Stimulated activated CD4-positive, alpha-beta T cell treated with anti-CD3 and anti-CD28 coated beads, Interleukin-4, amount 100 ng/mL, for 4 hours (primary cell): Measurements from ENCODE around the gene RELL1.

Source experiments
- DNase-seq, 2 experiments: peaks; one replicate each; pipeline ENCODE4 v3.0.0-alpha.2; 2020

Gene RELL1

DNA sequence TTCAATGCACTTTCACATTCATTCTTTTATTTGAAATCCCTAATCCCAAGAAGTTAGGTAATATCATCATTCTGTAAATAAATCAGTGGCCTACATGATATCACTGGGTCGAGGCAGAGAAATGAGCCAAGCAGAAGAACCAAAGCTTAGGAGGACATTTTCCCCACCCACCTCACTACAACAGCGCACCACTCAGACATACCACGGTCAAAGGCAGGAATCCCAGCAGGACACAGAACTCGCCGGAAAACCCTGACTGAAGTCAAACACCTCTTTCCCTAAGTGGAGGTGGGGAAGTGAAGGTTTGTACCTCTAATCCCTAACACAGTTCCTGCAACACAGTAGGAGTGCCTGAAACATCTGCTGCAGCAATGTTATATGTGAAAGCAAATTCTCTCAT, 21.5 kb downstream of the RELL1 start:
- no peak for DNase-seq

DNA sequence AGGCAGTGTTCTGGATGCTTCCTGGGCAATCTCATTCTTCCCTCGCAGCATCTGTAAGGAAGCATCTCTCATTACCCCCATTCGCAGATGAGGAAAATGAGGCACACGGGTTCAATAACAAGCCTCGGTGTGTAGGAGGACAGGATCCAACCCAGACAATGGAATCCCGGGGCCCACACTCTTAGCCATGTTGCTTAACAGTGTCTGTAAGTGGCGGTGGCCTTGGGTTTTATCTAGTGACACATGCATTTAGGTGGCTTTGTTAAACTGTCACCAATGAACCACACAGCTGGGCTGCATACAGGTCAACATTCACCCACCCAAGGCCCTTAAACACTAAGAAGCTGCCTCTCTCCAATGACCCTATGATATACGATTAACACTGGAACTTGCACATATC, 22.6 kb downstream of the RELL1 start:
- DNase-seq = no peak

DNA sequence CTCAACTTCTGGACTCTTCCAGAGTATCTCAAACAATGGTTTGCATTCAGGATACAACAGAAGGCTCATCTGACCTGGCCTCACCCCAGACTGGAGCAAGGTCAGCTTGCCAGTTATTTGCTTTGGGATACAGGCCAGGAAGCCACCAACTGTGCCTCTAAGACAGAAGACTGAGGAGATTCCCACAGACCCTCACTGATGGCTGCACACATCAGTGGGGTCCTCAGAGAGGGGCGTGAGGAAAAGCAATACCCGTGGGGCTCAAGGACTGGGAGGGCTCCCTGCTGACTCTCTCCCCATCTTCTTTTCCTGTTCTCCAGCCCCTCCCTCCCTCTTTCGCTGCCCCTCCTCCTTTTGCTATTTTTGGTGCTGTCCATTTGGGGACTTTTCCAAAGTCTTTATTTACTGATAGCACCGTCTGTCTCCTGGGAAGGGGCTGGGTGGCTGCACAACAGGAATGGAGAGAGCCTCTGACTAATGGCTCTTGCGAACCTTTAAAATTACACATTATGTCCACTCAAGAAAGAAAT, 23.2 kb downstream of the RELL1 start:
- DNase-seq = no peak

DNA sequence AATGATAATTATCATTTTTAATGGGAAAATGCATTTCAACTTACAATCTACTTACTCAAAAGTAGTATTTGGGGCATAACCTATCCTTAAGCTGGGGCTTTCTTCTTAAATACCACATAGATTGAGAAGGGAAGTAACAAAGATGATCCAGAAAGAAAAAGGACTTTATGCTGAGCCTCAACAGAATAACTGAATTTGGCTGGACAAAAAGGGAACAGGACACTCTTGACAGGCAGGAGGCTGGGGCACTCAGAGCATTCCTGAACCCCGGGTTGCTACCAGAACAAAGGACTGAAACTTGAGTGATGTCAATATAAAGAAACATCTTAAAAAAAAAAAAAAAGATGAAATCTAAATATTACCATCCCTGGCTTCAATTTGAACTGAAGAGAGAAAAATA, 23.9 kb downstream of the RELL1 start:
- no peak for DNase-seq

DNA sequence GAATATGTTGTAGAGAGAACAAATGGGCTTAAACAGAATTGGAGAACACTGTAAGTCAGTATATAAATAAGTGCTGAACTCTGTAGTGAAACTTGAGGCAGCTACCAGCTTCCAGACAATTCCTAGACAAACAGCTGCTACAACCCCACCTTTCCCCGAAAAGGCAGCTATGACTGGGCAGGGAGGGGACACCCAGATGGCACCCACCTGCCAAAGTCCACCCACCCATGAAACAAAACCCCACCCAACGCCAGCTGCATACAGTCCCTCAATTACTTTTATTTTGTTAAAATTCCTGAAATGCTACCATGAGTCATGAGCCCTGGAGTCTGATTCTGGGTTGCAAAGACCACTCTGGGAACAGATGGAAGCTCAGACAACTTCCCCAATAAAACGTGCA, 24.4 kb downstream of the RELL1 start:
- no peak for DNase-seq

DNA sequence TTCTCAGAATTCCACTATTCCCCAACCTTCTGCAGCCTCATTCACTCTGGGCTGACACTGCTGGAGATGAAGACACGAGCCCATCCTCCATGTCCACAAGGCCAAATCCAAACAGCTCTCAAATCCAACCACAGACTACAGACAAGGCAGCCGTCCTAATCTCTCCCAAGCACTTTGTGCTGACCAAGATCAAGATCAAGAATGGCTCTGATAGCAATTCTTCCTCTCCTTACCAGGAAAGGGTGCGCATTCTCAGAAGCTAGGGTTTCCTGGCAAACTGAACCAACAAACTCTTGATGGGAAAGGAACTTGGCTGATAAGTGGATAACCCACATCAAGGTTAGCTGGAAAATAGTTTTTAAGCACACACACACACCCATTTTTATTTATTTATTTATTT, 26.5 kb downstream of the RELL1 start:
- no peak for DNase-seq

DNA sequence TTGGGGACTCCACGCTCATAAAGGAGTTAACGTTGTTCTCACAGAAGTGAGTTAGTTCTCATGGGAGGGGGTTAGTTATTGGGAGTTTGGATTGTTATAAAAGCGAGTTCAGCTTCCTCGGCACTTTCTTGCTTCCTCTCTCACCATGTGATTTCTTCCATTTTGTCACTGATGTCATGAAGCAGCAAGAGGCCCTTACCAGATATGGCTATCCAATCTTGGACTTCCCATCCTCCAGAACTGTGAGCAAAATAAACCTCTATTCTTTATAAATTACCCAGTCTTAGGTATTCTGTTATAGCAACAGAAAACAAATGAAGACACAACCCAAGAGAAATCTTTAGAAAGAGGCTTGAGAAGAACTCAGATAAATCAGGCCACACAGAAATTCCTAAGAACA, 29.5 kb downstream of the RELL1 start:
- no peak for DNase-seq

DNA sequence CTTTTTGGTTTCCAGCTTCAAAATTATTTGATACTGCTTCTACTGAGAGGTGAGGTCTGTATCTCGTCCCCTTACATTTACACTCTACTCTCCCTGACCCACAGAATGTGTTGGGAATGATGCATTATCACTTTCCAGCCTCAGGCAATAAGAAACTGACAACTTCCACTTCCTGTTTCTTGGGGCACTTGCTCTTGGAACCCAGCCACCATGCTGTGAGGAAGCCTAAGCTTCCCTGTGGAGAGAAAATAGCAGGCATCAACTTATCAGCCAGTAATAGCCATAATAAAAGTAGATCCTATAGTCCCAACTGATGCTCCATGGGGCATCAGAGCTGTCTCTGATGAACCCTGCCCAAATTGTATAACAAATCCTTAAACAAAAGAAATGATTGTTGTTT, 32.6 kb downstream of the RELL1 start:
- DNase-seq = no peak

DNA sequence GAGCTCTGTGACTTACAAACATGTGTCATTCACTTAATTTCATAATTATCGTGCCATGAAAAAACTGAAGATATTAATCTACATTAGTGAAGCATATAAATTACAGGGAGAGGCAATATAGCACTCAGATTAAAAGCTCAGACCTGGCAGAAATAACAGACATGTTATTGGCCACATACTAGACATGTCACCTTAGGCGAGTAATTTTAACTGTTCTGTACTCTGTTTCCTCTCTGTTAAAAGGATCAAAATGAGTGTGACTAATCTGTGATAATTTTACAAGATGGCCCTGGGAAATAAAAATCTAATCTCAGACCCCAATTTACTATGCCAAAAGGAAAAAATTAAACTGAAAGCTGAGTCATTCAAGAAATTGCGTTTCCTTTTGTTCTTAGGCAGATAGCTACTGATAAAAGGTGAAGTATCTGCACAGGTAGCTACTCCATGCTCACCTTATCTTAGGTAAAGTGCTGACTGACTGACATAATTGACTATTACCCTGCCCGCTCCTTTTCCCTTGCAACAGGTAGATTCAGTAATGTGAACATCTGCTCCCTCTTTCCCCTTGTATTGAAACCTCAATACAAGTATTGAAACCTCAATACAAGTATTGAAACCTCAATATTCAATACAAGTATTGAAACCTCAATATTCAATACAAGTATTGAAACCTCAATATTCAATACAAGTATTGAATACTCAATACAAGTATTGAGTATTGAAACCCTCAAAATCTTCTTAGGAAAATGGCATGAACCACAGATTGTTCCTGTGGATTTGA, 33.2 kb downstream of the RELL1 start:
- no peak for DNase-seq

DNA sequence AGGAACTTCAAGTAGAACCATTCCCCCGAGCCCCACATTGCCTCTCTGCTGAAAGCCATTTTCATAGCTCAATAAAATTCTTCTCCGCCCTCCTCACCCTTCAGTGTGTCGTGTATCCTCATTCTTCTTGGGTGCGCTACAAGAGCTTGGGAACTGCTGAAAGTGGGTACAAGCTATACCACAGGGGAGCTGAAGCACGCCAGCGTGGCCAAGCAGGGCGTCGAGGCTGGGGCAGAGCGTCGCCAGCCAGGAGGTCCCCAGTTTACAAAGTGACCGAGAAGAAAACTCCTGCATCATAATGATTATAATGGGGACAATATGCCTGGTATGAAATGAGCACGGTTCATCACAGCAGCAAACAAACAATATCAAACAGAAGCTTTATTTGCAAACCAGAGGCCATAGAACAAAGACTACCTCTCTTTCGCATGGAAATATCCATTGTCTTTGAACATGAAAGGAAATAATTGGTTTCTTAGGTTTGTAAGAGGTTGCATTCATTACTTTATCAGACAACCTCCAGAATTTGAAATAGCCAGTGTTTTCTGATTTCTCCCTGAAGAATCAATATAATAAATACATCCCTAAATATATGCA, 34.3 kb downstream of the RELL1 start:
- no peak for DNase-seq

DNA sequence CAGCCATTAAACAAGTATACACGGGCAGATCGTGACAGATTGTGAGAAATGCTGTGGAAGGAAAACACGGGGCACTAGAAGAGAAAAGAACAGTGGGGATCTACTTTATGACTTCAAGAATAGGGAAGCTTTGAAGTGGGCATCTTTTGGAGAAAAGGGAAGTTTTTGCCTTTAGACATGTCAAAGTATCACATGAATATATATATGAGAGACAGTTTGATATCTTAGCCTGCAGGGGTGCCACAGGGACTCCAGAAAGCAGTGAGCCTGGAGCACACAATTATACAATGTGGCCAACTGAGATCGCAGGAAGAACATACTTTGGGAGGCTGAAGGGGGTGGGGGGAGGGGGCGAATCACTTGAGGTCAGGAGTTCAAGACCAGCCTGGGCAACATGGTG, 35.7 kb downstream of the RELL1 start:
- DNase-seq = no peak

DNA sequence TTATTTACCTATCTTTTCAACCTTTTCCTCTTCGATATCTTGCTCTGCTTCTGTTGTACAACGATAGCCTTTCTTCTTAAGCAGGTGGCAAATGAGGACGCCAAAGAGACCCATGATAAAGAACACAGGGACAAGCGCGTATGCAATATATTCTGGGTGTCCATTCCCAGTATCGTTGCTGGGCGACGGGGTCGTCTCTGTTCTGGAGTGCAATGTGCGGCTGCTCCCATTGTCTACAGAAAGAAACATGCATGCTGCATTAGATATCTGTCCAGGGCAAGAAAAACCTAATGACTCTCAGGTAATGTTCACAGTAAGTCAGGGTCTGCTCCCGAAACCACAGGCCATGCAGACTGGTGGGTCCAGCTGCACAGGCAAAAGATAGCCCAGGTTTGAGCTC, 36.9 kb downstream of the RELL1 start:
- no peak for DNase-seq

DNA sequence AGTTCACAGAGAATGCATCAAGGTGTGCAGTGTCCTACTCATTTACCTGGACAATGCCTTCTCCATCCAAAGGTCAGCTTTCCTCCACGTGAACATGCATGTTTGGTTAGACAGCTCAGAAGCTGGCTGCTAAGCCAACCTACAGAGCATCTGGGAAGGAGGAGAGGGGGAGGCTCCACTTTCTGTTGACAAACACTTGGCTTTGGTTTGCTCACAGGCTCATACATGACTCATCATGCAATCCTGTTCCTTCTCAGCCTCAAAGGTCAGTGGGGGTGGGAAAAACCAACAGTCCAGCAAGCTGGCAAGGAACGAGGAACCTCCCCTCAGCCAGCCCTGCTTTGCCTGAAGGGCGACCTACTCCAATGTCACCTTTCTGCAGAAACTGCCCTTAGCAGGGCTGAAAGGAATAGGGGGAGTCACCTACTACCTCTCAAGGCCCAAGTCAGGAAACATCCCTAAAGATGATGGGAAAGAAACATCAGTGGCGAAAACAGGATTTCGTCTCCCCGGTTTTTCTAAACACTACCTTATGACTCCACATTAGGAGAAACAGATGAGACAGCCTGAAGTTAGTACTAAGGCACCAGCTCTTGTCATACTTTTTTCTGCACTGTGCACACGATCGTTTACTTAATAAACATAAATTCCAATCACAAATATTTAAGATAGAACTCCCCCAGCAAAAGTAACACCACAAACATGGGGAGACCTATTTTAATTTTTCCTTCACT, 37.9 kb downstream of the RELL1 start:
- no peak for DNase-seq

DNA sequence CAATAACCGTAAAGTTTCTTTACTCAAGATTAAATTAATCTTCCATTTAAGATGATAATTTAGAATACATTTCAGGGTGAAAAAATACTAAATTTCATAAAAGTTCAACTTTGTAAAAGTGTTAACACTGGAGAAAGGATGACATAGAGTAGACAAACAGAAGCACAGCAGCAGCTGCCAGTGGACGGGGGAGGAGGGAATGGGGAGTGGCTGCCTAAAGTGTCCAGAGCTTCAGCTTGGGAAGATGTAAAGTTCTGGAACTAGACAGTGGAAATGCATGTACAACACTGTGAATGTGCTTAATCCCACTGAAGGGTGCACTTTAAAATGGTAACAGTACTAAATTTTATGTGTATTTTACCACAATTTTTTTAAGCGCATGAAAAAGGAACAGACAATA, 39.9 kb downstream of the RELL1 start:
- DNase-seq = no peak

DNA sequence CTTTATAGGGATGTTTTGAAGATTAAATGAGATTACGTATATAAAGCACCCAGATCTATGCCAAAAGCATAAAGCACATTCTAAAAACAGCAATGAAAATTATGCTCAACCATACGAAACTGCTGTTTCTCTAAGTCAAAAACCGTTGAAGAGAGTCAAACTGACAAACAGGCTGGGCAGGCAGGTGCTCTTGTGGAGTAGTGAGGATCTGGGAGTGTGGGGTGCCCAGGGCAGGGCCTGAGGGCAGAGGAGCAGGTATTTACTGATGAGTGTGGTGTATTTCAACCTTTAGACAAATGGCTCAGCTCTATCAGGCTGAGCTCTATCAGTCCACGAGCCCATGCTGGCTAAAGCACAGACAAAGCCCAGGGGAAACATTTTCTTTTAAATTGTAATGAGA, 40.4 kb downstream of the RELL1 start:
- DNase-seq = no peak

DNA sequence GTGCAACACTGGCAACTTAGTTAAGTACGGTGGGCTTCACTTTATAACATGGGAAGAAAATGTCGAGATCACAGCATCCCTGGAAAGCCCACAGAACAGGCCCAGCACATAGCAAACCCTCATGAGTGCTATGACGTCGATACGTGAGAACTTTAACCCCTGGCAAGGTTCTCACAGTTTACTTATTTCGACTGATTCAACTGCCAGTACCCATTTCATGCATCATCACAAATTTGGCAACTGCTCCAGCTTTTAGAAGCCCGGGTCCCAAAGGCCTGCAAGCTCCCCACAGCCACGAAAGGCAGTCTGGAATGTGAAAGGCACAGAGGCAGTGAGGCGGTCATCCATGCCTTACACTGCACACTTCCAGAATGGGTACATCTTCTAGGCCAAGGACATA, 41.2 kb downstream of the RELL1 start:
- no peak for DNase-seq

DNA sequence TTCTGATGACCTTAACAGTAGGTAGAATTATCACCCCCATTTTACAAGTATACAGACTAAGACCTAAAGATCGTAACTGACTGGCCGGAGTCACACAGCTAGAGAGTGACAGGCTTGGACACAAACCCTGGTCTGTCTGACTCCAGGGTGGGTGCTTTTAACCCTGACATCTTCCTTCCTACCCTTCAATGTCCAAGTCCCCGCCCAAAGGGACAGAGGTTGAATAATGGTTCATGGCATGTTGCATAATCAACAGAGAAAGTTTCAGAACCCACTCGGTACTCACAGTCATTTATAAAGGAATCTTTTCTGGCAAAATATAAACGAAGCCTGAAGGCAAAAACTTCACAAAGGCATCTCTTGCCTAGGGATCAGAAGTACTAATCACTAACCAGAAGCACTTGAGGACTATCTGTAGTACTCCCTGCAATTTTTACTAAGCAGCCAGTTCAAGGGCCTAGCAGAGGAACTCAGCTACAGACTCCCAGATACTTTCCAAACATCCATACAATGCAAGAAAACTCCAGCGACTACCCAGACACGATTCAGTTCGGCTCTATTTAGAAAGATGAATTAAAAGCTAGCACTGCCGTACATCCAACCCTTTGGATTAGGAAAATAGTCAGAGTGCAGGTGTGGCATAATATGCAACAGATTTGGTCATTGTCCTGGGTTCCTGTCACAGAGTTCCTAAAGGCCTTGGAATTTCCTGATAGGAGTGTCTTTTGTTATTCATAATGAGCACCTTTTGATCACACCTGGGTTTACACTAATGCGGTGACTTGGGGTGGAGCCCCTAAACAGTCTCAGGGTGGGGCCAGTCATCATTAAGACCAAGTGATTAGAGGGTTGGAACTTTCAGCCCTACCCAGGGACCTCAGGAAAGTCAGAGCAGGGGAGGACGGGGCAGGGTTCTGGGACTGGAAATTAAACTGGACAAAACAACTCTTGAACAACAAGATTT, 44.0 kb downstream of the RELL1 start:
- no peak for DNase-seq

DNA sequence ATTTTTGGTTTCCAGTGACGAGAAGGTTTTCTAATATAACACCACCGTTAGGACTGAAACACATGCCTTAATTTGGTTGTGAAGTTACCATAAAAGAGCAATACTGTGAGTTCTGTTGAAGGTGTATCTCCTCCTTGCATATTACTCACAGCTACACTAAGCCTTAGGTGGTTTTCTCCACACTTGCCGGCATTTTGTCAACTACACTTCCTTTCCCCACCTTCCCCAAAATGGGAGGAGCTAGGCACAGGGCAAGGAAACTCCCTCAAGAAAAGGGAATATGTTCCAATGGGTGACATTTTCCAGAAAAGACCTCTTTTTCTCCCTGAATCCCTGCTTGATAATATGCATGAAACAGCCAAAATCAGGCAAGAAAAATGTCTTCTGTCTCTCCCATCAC, 44.8 kb downstream of the RELL1 start:
- DNase-seq = no peak

DNA sequence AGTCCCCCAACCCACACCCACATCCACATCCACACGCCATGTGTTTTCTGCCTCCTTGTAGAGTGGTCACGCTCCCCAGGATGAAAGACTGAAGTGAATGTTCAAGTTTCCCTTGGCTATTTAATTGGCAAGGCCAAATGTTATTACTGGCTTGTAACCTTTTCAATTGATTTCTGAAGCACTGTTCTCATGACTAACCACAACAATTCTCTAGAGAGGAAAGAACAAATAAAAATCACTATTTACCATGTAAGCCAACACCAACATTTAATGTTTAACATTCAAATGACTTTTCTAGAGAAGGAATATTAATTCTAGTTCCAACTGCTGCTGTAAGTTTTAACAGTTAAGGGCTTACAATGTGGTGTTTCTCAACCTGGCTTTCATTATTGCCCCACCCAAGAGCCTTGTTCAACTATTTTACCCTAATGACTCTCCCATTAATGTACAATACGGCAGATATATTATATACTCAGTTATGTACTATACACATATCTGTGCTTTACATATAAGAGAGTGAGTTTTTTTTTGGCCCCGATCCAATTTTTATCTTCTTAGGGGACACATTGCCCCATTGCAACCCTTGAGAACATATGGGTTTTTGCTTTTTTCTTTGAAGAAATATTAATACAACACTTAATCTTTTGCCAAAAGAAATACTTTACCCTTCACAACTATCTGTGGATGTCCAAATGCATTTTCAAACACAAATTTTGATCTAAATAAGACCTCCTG, 46.5 kb downstream of the RELL1 start:
- no peak for DNase-seq

DNA sequence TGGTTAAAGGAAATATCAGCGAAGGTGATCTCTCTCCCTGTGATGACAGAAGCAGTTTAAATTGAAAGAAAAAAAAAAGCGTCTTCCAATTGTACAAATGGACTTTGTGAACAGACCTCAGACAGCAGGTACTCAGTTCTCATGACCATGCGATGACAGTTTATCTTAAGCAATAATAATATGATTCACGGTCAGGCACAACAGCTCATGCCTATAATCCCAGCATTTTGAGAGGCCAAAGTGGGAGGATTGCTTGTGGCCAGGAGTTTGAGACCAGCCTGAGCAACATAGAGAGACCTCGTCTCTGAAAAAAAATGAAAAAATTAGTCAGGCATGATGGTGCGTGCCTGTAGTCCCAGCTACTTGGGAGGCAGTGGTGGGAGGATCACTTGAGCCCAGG, 51.0 kb downstream of the RELL1 start:
- no peak for DNase-seq

DNA sequence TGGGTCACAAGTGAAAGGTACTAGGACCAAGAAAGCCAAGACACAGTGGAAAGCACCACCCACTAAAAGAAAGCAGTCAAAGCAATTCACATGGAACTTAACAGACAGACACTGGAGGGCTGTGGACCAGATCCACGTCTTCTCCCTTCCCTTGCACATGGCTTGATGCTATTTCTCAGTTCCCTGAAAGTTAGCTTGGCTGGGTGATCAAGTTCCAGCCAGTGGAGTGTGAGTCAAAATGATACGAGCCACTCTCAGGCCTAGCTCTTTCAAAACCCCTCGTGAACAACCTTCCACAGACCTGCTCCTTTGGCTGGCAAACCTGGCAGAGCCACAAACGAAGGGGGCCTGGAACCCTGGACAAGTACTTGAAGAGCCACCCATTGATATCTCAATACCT, 52.0 kb downstream of the RELL1 start:
- no peak for DNase-seq

DNA sequence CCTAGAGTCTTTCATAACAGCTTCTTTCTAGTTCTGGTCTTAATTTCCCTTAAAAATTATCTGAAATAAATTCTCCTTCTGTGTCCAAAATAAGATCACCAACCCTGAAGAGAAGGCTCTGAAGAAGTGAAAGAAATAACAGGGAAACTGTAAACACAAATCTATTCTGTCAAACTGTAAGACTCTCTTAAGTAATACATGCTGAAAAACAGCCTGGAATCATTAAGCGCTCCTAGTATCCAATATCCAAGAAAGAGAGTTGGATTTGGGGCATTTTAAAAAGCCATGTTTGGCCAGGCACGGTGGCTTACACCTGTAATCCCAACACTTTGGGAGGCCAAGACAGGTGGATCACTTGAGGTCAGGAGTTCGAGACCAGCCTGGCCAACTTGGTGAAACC, 53.3 kb downstream of the RELL1 start:
- DNase-seq = no peak
